Liver (tissue), 9 donors: Measurements from ENCODE around the gene LHPP. TPM values are rescaled to one million over a fixed set of nuclear protein-coding genes. Genes with fewer than 3 reads are reported as not detected.

ENCODE experiments used
- DNase-seq: peaks from one replicate; pipeline ENCODE4 v3.0.0-alpha.2; 2017; ENCODE audit warnings: low spot score
- H3K27ac ChIP-seq, 2 donors: one replicate each; pipeline ENCODE4 v1.7.0; 2013; ENCODE audit warnings: inconsistent platforms in 2 of 2, low read length in 2 of 2, control low read depth in 1 of 2, low read depth in 1 of 2, mild to moderate bottlenecking in 1 of 2
- H3K27me3 ChIP-seq, 4 donors: one replicate each; pipeline versions ENCODE4 v1.6.1 to v1.7.0; 2013; ENCODE audit warnings: low read length in 3 of 4, inconsistent platforms in 1 of 4, mild to moderate bottlenecking in 1 of 4, moderate library complexity in 1 of 4; ENCODE audit not compliant: control insufficient read depth in 4 of 4, insufficient read depth in 4 of 4
- H3K36me3 ChIP-seq, 4 donors: one replicate each; pipeline versions ENCODE4 v1.6.1 to v1.7.0; 2013; ENCODE audit warnings: low read length in 3 of 4, mild to moderate bottlenecking in 3 of 4, low read depth in 1 of 4, moderate library complexity in 1 of 4; ENCODE audit not compliant: control insufficient read depth in 4 of 4, insufficient read depth in 3 of 4
- H3K4me1 ChIP-seq, 4 donors: one replicate each; pipeline versions ENCODE4 v1.6.1 to v1.7.0; 2013; ENCODE audit warnings: low read length in 3 of 4, mild to moderate bottlenecking in 3 of 4, moderate library complexity in 1 of 4; ENCODE audit not compliant: control insufficient read depth in 4 of 4, insufficient read depth in 4 of 4
- H3K4me3 ChIP-seq, 3 donors: one replicate each; pipeline versions ENCODE4 v1.6.1 to v1.7.0; 2013; ENCODE audit warnings: low read length in 3 of 3, control low read depth in 1 of 3, low read depth in 1 of 3, mild to moderate bottlenecking in 1 of 3
- H3K9ac ChIP-seq, 2 donors: one replicate each; pipeline ENCODE4 v1.7.0; 2013; ENCODE audit warnings: low read length in 2 of 2, mild to moderate bottlenecking in 2 of 2, moderate library complexity in 2 of 2, control low read depth in 1 of 2, low read depth in 1 of 2
- H3K9me3 ChIP-seq, 4 donors: one replicate each; pipeline versions ENCODE4 v1.6.1 to v1.7.0; 2013; ENCODE audit warnings: low read length in 3 of 4; ENCODE audit not compliant: control insufficient read depth in 4 of 4
- EGR1 ChIP-seq, 2 donors: IDR thresholded peaks; 2 replicates each; pipeline ENCODE4 v1.6.1; 2016 to 2018; ENCODE audit warnings: antibody characterized with exemption in 2 of 2, low read depth in 2 of 2
- FOXA1 ChIP-seq: IDR thresholded peaks from 2 replicates; pipeline ENCODE4 v1.6.1; 2016; ENCODE audit warnings: antibody characterized with exemption
- FOXA2 ChIP-seq: IDR thresholded peaks from 2 replicates; pipeline ENCODE4 v1.6.1; 2016; ENCODE audit warnings: antibody characterized with exemption
- GABPA ChIP-seq, 2 donors: IDR thresholded peaks in 1 of 2; conservative IDR thresholded peaks in 1 of 2; 2 replicates each; pipeline ENCODE4 v1.6.1; 2016; ENCODE audit warnings: antibody characterized with exemption in 2 of 2, mild to moderate bottlenecking in 1 of 2, moderate library complexity in 1 of 2
- HNF4A ChIP-seq, 2 donors: conservative IDR thresholded peaks; 2 replicates each; pipeline ENCODE4 v1.6.1; 2016; ENCODE audit warnings: antibody characterized with exemption in 2 of 2, mild to moderate bottlenecking in 2 of 2
- HNF4G ChIP-seq: IDR thresholded peaks from 2 replicates; pipeline ENCODE4 v1.6.1; 2016; ENCODE audit warnings: antibody characterized with exemption
- JUND ChIP-seq, 2 donors: IDR thresholded peaks; 2 replicates each; pipeline ENCODE4 v1.6.1; 2016; ENCODE audit warnings: antibody characterized with exemption in 2 of 2
- NR2F2 ChIP-seq: IDR thresholded peaks from 2 replicates; pipeline ENCODE4 v1.6.1; 2016; ENCODE audit warnings: antibody characterized with exemption
- RAD21 ChIP-seq, 2 donors: IDR thresholded peaks; 2 replicates each; pipeline ENCODE4 v1.6.1; 2016; ENCODE audit warnings: antibody characterized with exemption in 2 of 2, mild to moderate bottlenecking in 2 of 2
- RXRA ChIP-seq, 2 donors: IDR thresholded peaks; 2 replicates each; pipeline ENCODE4 v1.6.1; 2017 to 2018; ENCODE audit warnings: antibody characterized with exemption in 2 of 2, mild to moderate bottlenecking in 1 of 2
- SP1 ChIP-seq: IDR thresholded peaks from 2 replicates; pipeline ENCODE4 v1.6.1; 2018; ENCODE audit warnings: antibody characterized with exemption, mild to moderate bottlenecking
- TAF1 ChIP-seq: conservative IDR thresholded peaks from 2 replicates; pipeline ENCODE4 v1.6.1; 2016; ENCODE audit warnings: antibody characterized with exemption, mild to moderate bottlenecking
- YY1 ChIP-seq: IDR thresholded peaks from 2 replicates; pipeline ENCODE4 v1.6.1; 2016; ENCODE audit warnings: antibody characterized with exemption, mild to moderate bottlenecking
- WGBS: extraction: QIAGEN DNeasy Blood & Tissue Kit; methylation state at CpG from one replicate; pipeline ENCODE4 v1.1.7; 2013; 5-methylcytosine and 5-hydroxymethylcytosine counted together
- polyA plus RNA-seq, 2 donors: library from polyadenylated mRNA; stranded (reverse) in 1 of 2; unstranded in 1 of 2; fragments of 200-250 nt in 1 of 2; fragments of >200 nt in 1 of 2; fragmentation: Nextera tagmentation in 1 of 2; extraction: Ambion mirVana in 1 of 2; gene quantifications; one replicate each; pipeline versions ENCODE4 v1.2.1 to v1.2.3, GENCODE V29; 2013 to 2015
- total RNA-seq, 2 donors: library from RNA; depleted of rRNA; stranded (reverse); fragments of >200 nt; gene quantifications; one replicate each; pipeline ENCODE4 v1.2.3, GENCODE V29; 2014
- TF ChIP-seq, protein P1 (sequence below): fragments of 150-350 bp; IDR thresholded peaks from 2 replicates; pipeline ENCODE4 v1.5.1; 2017; ENCODE audit warnings: improper control_type of control experiment, low read depth, low read length; ENCODE audit not compliant: missing input control
- TF ChIP-seq, protein P2 (sequence below): IDR thresholded peaks from 2 replicates; pipeline ENCODE4 v1.6.1; 2016; ENCODE audit warnings: antibody characterized with exemption, mild to moderate bottlenecking
- TF ChIP-seq, protein P3 (sequence below): IDR thresholded peaks from 2 replicates; pipeline ENCODE4 v1.6.1; 2016; ENCODE audit warnings: antibody characterized with exemption
- TF ChIP-seq, protein P4 (sequence below): IDR thresholded peaks from 2 replicates; pipeline ENCODE4 v1.6.1; 2016; ENCODE audit warnings: antibody characterized with exemption
- TF ChIP-seq, protein P5 (sequence below): IDR thresholded peaks from 2 replicates; pipeline ENCODE4 v1.6.1; 2016; ENCODE audit warnings: antibody characterized with exemption
- donor health status: healthy.
- donor health status: healthy.
- donor health status: healthy.
- donor health status: healthy.
- donor health status: healthy.

LHPP gene
- total and polyA plus RNA-seq, 4 donors: 15.9 to 39.9 (median 26.2) TPM

DNA sequence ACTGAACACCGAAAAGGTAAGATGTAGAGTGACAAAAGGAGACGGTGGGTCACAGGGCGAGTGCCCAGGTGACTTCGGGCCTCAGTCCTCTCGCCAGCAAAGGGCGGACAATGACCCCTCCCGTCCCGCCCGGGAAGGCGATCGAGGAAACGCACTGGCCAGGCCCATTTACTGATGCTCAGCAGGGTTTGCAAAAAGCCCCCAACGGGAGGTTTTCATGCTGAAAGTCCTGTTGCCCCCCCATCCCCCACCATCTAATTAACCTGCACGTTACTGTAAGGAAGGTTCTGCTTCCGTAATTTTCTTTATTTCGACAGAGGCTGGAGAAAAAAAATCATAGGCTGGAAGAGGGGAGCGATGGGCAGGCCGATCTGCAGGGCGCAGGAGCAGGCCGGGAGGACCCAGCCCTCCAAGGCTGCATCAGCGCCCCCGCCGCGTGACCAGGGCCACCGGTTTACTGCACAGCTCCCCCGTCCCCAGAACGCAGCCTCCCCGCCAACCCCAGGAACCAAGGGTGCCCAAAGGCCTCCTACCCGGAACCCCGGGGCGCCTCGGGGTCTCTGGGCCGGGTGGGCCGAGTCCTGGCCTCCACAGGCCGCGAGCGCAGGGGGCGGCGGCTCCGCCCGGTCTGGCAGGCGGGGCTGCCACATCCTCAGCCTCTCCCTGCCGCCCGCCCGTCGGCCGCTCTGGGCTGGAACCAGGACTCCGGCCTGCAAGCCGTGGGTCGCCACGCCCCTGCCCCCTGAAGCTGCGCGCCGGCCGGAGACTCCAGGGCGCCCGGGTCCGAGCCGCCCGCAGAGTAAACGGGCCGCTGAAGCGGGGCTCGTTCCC, 43.5 kb upstream of the LHPP start:
- H3K27me3 ChIP-seq: peaks cover 0 to 9% (median 0%) of the 10 kb centered on the region in 4 donors
- 3% methylated on average over 64 of the region's 64 CpGs for WGBS
- peak; percentile 68 for DNase-seq
- no peak for TF ChIP-seq YY1
- no peak for TF ChIP-seq RAD21 (IDR thresholded peaks at IDR 0.05)
- peak in 1 of 2 donors; percentile 4 for TF ChIP-seq HNF4A (conservative IDR thresholded peaks at IDR 0.05)
- TF ChIP-seq FOXA1: no peak
- TF ChIP-seq TAF1: no peak
- peak; percentile 22 to 41 for TF ChIP-seq RXRA (IDR thresholded peaks at IDR 0.05)
- TF ChIP-seq GABPA (IDR thresholded peaks at IDR 0.05 in 1 of 2, conservative IDR thresholded peaks at IDR 0.05 in 1 of 2): no peak
- H3K27ac ChIP-seq: peak overlapping the region; percentile 75 to 78
- H3K36me3 ChIP-seq: no peaks in the 10 kb centered on the region
- peak overlapping the region; percentile 44 to 78 (median 54) for H3K4me3 ChIP-seq
- H3K9me3 ChIP-seq: no peaks in the 10 kb centered on the region
- H3K9ac ChIP-seq: peak overlapping the region in 1 of 2 donors; percentile 27
- H3K4me1 ChIP-seq: peaks cover 8 to 34% (median 28%) of the 10 kb centered on the region in 4 donors

DNA sequence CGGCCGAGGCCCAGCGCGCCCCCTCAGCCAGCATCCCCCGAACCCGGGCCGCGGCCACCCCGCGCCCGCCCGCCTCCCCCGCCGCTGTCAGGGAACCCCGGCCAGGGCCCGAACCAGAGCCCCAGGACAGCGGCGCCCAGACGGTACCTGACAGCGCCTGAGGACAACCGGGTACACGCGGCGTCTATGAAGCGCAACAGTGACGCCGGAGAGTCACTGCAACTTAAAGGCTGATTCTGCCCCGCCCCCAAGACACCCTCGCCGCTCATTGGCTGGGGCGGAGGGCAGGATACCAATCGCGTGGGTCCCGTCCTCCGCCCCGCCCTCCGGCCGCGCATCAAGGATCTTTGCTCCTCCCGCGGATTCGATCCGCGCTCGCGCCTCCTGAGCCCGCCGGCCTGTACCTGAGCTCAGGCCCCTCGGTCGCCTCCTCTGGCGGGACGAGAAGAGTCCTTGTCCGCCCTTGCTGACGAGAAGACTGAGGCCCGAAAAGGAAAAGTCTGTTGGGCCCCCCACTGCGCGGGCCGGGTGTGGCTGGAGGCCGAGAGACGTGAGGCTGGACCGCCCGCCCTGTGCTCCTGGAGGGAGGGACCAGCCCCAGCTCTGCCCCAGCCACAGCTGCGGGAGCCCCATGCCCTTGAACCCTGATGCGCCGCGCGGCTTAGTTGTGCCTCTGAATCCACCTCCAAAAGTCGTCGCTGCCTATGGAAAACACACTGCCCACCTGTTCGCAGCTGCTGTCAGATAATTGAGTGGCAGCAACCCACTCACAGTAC, 42.7 kb upstream of the LHPP start, which contains the start of gene OAT:
OAT (minus strand) TSS at position 198 of the 776 bp plus-strand sequence. CDS start 6,752 bp downstream, outside the sequence.
- WGBS: 3% methylated on average over 70 of the region's 70 CpGs
- DNase-seq: peak; percentile 98
- H3K27me3 ChIP-seq: peaks cover 0 to 9% (median 0%) of the 10 kb centered on the region in 4 donors
- peaks cover 8 to 34% (median 26%) of the 10 kb centered on the region in 4 donors for H3K4me1 ChIP-seq
- TF ChIP-seq NR2F2: no peak
- TF ChIP-seq RXRA (IDR thresholded peaks at IDR 0.05): peak; percentile 17 to 26
- TF ChIP-seq, protein P1, sequence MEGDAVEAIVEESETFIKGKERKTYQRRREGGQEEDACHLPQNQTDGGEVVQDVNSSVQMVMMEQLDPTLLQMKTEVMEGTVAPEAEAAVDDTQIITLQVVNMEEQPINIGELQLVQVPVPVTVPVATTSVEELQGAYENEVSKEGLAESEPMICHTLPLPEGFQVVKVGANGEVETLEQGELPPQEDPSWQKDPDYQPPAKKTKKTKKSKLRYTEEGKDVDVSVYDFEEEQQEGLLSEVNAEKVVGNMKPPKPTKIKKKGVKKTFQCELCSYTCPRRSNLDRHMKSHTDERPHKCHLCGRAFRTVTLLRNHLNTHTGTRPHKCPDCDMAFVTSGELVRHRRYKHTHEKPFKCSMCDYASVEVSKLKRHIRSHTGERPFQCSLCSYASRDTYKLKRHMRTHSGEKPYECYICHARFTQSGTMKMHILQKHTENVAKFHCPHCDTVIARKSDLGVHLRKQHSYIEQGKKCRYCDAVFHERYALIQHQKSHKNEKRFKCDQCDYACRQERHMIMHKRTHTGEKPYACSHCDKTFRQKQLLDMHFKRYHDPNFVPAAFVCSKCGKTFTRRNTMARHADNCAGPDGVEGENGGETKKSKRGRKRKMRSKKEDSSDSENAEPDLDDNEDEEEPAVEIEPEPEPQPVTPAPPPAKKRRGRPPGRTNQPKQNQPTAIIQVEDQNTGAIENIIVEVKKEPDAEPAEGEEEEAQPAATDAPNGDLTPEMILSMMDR: no peak
- peak; percentile 39 for TF ChIP-seq HNF4G
- TF ChIP-seq YY1: peak; percentile 57
- no peak for TF ChIP-seq JUND (IDR thresholded peaks at IDR 0.05)
- TF ChIP-seq GABPA (IDR thresholded peaks at IDR 0.05 in 1 of 2, conservative IDR thresholded peaks at IDR 0.05 in 1 of 2): no peak
- TF ChIP-seq, protein P2, sequence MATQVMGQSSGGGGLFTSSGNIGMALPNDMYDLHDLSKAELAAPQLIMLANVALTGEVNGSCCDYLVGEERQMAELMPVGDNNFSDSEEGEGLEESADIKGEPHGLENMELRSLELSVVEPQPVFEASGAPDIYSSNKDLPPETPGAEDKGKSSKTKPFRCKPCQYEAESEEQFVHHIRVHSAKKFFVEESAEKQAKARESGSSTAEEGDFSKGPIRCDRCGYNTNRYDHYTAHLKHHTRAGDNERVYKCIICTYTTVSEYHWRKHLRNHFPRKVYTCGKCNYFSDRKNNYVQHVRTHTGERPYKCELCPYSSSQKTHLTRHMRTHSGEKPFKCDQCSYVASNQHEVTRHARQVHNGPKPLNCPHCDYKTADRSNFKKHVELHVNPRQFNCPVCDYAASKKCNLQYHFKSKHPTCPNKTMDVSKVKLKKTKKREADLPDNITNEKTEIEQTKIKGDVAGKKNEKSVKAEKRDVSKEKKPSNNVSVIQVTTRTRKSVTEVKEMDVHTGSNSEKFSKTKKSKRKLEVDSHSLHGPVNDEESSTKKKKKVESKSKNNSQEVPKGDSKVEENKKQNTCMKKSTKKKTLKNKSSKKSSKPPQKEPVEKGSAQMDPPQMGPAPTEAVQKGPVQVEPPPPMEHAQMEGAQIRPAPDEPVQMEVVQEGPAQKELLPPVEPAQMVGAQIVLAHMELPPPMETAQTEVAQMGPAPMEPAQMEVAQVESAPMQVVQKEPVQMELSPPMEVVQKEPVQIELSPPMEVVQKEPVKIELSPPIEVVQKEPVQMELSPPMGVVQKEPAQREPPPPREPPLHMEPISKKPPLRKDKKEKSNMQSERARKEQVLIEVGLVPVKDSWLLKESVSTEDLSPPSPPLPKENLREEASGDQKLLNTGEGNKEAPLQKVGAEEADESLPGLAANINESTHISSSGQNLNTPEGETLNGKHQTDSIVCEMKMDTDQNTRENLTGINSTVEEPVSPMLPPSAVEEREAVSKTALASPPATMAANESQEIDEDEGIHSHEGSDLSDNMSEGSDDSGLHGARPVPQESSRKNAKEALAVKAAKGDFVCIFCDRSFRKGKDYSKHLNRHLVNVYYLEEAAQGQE: peak; percentile 86
- TF ChIP-seq FOXA2: no peak
- no peak for TF ChIP-seq TAF1
- TF ChIP-seq, protein P3, sequence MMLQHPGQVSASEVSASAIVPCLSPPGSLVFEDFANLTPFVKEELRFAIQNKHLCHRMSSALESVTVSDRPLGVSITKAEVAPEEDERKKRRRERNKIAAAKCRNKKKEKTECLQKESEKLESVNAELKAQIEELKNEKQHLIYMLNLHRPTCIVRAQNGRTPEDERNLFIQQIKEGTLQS: no peak
- TF ChIP-seq, protein P4, sequence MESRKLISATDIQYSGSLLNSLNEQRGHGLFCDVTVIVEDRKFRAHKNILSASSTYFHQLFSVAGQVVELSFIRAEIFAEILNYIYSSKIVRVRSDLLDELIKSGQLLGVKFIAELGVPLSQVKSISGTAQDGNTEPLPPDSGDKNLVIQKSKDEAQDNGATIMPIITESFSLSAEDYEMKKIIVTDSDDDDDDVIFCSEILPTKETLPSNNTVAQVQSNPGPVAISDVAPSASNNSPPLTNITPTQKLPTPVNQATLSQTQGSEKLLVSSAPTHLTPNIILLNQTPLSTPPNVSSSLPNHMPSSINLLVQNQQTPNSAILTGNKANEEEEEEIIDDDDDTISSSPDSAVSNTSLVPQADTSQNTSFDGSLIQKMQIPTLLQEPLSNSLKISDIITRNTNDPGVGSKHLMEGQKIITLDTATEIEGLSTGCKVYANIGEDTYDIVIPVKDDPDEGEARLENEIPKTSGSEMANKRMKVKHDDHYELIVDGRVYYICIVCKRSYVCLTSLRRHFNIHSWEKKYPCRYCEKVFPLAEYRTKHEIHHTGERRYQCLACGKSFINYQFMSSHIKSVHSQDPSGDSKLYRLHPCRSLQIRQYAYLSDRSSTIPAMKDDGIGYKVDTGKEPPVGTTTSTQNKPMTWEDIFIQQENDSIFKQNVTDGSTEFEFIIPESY: no peak
- TF ChIP-seq, protein P5, sequence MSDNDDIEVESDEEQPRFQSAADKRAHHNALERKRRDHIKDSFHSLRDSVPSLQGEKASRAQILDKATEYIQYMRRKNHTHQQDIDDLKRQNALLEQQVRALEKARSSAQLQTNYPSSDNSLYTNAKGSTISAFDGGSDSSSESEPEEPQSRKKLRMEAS: no peak
- TF ChIP-seq FOXA1: no peak
- no peak for TF ChIP-seq EGR1 (IDR thresholded peaks at IDR 0.05; ENCODE audit: low read depth in 2 of 2)
- TF ChIP-seq SP1: peak; percentile 85
- peak in 1 of 2 donors; percentile 43 for TF ChIP-seq RAD21 (IDR thresholded peaks at IDR 0.05)
- TF ChIP-seq HNF4A (conservative IDR thresholded peaks at IDR 0.05): peak in 1 of 2 donors; percentile 33
- no peaks in the 10 kb centered on the region for H3K36me3 ChIP-seq
- peak within 1 kb of the TSS; percentile 75 to 78 for H3K27ac ChIP-seq
- peak within 1 kb of the TSS in 1 of 2 donors; percentile 27 for H3K9ac ChIP-seq
- H3K9me3 ChIP-seq: no peaks in the 10 kb centered on the region
- peak within 1 kb of the TSS; percentile 44 to 78 (median 54) for H3K4me3 ChIP-seq
